Endothelial cell of umbilical vein (primary cell): ENCODE results near the gene BNIP2.
"Not testable (repeated sequence)": the region's sequence is repeated elsewhere in the genome, so short reads cannot be mapped to it uniquely, and the experiment has no call there.

ENCODE experiments used
- CTCF ChIP-seq, 2 donors: IDR thresholded peaks; 1 replicate in 1 of 2; 2 replicates in 1 of 2; pipeline ENCODE4 v1.5.1; 2011; ENCODE audit warnings: low read length in 2 of 2, mild to moderate bottlenecking in 2 of 2, moderate library complexity in 2 of 2, control low read depth in 1 of 2, inconsistent platforms in 1 of 2, low read depth in 1 of 2; ENCODE audit not compliant: insufficient read depth in 1 of 2; ENCODE audit errors: extremely low read depth in 1 of 2
- JUN ChIP-seq: IDR thresholded peaks from 2 replicates; pipeline ENCODE4 v1.6.1; 2011; ENCODE audit warnings: borderline replicate concordance, low read depth; ENCODE audit not compliant: insufficient read length, insufficient read depth
- MAX ChIP-seq: IDR thresholded peaks from 2 replicates; pipeline ENCODE4 v1.6.1; 2011; ENCODE audit not compliant: insufficient read depth, insufficient read length
- POLR2A ChIP-seq: IDR thresholded peaks from 2 replicates; pipeline ENCODE4 v1.6.1; 2012; ENCODE audit warnings: low read depth, mild to moderate bottlenecking, control low read depth, low read length
- POLR2AphosphoS5 ChIP-seq: IDR thresholded peaks from 2 replicates; pipeline ENCODE4 v1.6.1; 2012; ENCODE audit warnings: low read depth, mild to moderate bottlenecking, control low read depth, low read length, moderate library complexity; ENCODE audit not compliant: insufficient read depth

DNA sequence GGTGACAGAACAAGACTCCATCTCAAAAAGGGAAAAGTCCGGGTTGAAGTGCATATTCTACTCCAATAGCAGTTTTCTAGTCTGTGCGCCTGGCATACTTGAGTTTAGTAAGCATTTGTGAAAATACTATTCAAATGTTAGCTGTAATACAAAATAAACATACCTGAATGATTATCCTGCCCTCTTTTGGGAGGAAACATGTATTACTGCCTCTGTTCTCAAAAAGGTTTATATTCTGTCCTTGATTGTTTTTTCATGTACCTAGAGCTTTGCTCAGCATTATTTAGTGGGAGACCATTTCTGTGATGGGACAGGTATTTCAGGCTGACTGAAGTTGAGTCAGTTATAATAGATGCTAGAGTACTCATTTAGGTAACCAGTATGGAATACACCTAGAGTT lies 51.6 kb downstream of the BNIP2 start:
- TF ChIP-seq CTCF (IDR thresholded peaks at IDR 0.05; ENCODE audit: extremely low read depth in 1 of 2, insufficient read depth in 1 of 2, low read depth in 1 of 2, low read length in 2 of 2); POLR2AphosphoS5; POLR2A; MAX; JUN: not testable (repeated sequence)
